ENCODE results near the gene CFD.

The CFD gene

DNA sequence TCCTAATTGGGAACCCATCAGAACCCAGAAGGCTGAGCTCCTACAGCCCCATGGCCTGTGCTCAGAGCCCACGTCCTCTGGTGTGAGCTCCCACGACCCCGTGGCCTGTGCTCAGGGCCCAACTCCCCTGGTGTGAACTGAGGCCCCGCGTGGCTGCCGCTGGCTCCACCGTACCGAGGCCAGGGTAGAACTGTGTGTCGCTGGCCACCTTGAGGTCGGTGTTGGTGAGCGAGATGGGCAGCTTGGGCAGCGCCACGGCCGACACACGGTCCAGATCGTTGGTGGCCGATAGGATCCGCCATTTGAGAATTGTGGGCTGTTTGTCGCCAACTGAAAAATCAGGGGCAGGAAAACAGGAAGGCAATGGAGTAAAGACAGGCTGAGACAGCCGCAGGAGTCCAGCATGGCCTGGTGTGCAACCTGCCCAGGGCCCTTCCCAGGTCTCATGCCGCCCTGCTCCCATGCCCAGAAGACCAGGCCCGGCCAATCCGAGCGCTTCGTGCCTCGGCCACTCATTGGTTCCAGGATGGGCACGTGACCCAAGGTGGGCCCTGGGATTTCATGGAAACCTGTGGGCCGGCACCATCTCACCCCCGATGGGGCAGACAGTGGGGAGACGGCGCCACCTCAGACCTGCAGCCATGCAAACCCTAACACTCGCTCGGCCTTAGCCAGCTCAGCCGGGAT is 22.1 kb downstream of the CFD start:
- no peak overlapping the region for H3K4me3 ChIP-seq (replicated peaks; ENCODE audit: insufficient read depth, low read length)
- H3K27ac ChIP-seq (replicated peaks), result no peak overlapping the region
- TF ChIP-seq GABPA (IDR thresholded peaks at IDR 0.05; ENCODE audit: low read depth), result no peak
- TF ChIP-seq, protein P1, sequence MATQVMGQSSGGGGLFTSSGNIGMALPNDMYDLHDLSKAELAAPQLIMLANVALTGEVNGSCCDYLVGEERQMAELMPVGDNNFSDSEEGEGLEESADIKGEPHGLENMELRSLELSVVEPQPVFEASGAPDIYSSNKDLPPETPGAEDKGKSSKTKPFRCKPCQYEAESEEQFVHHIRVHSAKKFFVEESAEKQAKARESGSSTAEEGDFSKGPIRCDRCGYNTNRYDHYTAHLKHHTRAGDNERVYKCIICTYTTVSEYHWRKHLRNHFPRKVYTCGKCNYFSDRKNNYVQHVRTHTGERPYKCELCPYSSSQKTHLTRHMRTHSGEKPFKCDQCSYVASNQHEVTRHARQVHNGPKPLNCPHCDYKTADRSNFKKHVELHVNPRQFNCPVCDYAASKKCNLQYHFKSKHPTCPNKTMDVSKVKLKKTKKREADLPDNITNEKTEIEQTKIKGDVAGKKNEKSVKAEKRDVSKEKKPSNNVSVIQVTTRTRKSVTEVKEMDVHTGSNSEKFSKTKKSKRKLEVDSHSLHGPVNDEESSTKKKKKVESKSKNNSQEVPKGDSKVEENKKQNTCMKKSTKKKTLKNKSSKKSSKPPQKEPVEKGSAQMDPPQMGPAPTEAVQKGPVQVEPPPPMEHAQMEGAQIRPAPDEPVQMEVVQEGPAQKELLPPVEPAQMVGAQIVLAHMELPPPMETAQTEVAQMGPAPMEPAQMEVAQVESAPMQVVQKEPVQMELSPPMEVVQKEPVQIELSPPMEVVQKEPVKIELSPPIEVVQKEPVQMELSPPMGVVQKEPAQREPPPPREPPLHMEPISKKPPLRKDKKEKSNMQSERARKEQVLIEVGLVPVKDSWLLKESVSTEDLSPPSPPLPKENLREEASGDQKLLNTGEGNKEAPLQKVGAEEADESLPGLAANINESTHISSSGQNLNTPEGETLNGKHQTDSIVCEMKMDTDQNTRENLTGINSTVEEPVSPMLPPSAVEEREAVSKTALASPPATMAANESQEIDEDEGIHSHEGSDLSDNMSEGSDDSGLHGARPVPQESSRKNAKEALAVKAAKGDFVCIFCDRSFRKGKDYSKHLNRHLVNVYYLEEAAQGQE (IDR thresholded peaks at IDR 0.05; ENCODE audit: insufficient replicate concordance, low read depth), result no peak
- TF ChIP-seq POLR2AphosphoS5 (IDR thresholded peaks at IDR 0.05; ENCODE audit: low read depth), result no peak
- TF ChIP-seq, protein P2, sequence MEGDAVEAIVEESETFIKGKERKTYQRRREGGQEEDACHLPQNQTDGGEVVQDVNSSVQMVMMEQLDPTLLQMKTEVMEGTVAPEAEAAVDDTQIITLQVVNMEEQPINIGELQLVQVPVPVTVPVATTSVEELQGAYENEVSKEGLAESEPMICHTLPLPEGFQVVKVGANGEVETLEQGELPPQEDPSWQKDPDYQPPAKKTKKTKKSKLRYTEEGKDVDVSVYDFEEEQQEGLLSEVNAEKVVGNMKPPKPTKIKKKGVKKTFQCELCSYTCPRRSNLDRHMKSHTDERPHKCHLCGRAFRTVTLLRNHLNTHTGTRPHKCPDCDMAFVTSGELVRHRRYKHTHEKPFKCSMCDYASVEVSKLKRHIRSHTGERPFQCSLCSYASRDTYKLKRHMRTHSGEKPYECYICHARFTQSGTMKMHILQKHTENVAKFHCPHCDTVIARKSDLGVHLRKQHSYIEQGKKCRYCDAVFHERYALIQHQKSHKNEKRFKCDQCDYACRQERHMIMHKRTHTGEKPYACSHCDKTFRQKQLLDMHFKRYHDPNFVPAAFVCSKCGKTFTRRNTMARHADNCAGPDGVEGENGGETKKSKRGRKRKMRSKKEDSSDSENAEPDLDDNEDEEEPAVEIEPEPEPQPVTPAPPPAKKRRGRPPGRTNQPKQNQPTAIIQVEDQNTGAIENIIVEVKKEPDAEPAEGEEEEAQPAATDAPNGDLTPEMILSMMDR (IDR thresholded peaks at IDR 0.05; ENCODE audit: insufficient read depth, low read length), result no peak
- no peak for TF ChIP-seq SPI1 (IDR thresholded peaks at IDR 0.05; ENCODE audit: borderline replicate concordance, low read depth)
- no peak for DNase-seq (ENCODE audit: low read depth in 1 of 2, low spot score in 1 of 2)
- H3K27me3 ChIP-seq (ENCODE audit: insufficient read depth, poor library complexity, severe bottlenecking), result no peaks in the 10 kb centered on the region

DNA sequence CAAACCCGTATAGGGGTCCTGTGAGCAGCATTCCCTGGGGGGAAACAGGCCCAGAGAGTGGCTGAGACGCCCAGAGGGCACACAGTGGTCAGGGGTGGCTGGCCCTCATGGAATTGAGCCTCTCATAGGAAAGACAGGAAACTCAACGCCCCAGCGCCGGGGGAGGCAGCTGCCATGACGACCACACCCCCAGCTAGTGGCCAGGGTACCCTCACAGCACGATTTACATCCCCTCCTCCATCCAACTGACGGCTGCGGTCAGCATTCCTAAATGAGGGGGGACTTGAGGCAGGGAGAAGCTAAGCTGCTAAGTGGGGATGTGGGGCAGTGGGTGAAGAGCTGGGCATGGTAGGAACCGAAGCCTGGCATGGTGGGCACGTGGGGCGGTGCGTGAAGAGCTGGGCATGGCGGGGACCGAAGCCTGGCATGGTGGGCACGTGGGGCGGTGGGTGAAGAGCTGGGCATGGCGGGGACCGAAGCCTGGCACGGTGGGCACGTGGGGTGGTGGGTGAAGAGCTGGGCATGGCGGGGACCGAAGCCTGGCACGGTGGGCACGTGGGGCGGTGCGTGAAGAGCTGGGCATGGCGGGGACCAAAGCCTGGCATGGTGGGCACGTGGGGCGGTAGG is 23.5 kb downstream of the CFD start:
- Histone ChIP-seq H3K4me3 (replicated peaks; ENCODE audit: insufficient read depth, low read length) (no peak overlapping the region), H3K27me3 (ENCODE audit: insufficient read depth, poor library complexity, severe bottlenecking) (no peaks in the 10 kb centered on the region), H3K27ac (replicated peaks) (no peak overlapping the region)
- TF ChIP-seq, protein P2 (IDR thresholded peaks at IDR 0.05; ENCODE audit: insufficient read depth, low read length), result no peak
- TF ChIP-seq SPI1 (IDR thresholded peaks at IDR 0.05; ENCODE audit: borderline replicate concordance, low read depth), result no peak
- TF ChIP-seq, protein P1 (IDR thresholded peaks at IDR 0.05; ENCODE audit: insufficient replicate concordance, low read depth), result no peak
- TF ChIP-seq POLR2AphosphoS5 (IDR thresholded peaks at IDR 0.05; ENCODE audit: low read depth), result no peak
- no peak for TF ChIP-seq GABPA (IDR thresholded peaks at IDR 0.05; ENCODE audit: low read depth)
- no peak for DNase-seq (ENCODE audit: low read depth in 1 of 2, low spot score in 1 of 2)

DNA sequence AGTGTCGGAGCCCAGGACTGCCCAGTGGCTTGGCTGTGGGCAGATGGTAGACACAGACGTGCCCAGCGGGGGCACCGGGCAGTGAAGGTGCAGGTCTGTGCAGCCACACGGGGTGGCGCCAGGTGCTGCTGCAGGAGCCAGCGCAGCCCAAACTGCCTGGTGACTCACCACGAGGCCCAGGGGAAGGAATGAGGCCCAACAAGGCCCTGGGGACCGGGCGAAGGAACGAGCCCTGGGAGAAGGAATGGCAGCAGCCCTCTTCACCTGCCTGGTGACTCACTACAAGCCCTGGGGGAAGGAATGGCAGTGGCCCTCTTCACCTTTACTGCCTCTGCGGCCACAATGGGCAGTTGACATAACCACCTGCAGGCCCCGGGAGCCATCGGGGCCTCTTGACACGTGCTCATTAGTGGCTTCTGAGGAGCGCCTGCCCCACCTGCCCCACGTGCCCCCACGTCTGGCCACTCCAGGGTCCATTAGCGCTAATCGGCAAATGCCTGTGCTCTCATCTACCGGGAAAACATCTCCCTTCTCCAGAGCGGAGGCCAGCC is 24.3 kb downstream of the CFD start:
- no peak overlapping the region for H3K27ac ChIP-seq (replicated peaks)

More for the DNA sequence above, 24.3 kb downstream of the CFD start:
- H3K4me3 ChIP-seq (replicated peaks; ENCODE audit: insufficient read depth, low read length), result no peak overlapping the region
- DNase-seq (ENCODE audit: low read depth in 1 of 2, low spot score in 1 of 2), result no peak
- no peak for TF ChIP-seq POLR2AphosphoS5 (IDR thresholded peaks at IDR 0.05; ENCODE audit: low read depth)
- TF ChIP-seq, protein P2 (IDR thresholded peaks at IDR 0.05; ENCODE audit: insufficient read depth, low read length), result no peak
- TF ChIP-seq, protein P1 (IDR thresholded peaks at IDR 0.05; ENCODE audit: insufficient replicate concordance, low read depth), result no peak
- TF ChIP-seq SPI1 (IDR thresholded peaks at IDR 0.05; ENCODE audit: borderline replicate concordance, low read depth), result no peak
- no peak for TF ChIP-seq GABPA (IDR thresholded peaks at IDR 0.05; ENCODE audit: low read depth)
- H3K27me3 ChIP-seq (ENCODE audit: insufficient read depth, poor library complexity, severe bottlenecking), result no peaks in the 10 kb centered on the region
